Stimulated activated naive CD4-positive, alpha-beta T cell treated with Interleukin-2 at 50 U/mL for 16 hours (primary cell): ENCODE results near the gene MYO5B.
"Not testable (repeated sequence)": the region's sequence is repeated elsewhere in the genome, so short reads cannot be mapped to it uniquely, and the experiment has no call there.

Experiments used
- DNase-seq: peaks from one replicate; lab custom pipeline; 2025; lab: John Stamatoyannopoulos, UW

MYO5B gene

GRCh38 chr18:49853011-49853410, 341.9 kb downstream of the MYO5B start:
- DNase-seq = no peak

DNA sequence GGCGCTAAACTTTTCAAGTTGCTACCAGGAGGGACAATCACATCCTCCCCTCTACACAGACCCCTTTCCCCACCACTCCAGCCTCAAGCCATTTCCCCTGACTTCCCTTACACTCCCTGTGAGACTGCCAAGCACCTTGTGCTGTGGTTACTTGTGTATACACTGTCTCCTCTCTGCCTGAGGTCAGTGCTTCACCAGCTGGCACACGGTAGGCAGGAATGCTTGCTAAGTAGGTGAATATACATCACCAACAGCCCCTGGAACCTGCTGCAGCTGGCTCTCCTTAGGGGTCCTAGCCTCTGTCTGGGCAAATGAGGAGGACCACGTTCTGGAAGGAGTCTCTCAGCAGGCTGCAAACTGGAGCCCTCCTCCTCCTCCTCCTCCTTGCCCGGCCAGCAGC, 343.3 kb downstream of the MYO5B start:
- no peak for DNase-seq

GRCh38 chr18:49850636-49851035, 344.3 kb downstream of the MYO5B start:
- DNase-seq = no peak

DNA sequence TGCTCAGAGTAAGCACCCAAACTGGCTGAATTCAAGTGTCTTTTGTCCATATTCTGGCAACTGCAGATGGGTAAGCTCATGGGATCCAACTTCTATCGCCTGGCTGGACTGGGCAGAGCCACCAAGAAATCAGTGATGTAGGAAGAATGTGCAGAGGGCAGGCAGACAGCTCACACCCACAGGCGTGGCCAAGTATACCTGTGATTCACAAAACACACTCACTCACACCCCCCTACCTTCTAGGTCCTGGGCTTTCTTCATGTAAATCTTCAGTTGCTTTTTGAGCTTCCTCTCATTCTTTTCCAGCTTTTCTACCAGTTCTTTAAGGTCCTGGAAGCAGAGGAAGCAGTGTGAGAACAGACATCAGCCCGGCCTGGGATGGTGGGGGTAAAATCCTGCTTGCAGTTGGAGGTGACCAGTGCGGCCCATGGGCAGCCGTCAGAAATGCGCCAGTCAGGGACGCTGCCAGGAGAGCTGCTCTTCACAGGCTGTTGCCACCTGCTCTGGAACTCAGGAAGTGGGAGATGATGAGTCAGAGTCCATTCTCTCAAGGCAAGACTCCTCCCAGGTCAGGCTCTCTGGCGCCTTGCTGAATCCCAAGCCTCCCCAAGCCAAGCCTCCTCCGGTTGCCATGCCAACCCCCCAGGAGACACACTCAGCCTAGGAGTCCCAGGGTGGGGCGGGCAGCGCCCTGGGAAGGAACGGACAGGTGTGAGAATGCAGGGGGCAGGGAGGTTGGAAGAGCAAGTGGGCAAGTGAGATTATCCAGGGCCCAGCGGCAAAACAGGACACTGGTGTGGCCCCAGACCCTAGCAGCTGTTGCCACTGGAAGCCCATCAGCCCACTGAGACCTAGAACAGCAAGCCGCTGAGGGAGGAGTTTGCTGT, 345.4 kb downstream of the MYO5B start:
- no peak for DNase-seq

GRCh38 chr18:49848115-49848514, 346.8 kb downstream of the MYO5B start:
- no peak for DNase-seq

DNA sequence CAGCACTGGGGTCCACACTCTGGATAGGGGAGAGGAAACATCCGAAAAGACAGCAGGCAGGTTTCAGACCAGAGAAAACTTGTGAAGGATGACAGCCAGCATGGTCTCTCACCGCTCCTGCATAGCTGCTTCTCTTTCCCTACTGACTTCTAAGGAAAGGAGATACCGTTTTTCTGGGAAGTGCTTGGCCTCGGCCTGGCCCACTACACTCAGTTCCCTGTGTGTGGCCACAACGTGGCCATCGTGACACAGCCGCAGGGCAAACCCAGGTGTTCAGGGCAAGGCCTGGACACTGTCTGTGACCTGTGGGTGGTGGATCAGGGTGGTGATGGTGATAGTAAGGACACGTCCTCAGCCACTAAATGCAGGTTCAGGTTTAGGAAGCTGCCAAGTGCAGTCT, 347.4 kb downstream of the MYO5B start:
- no peak for DNase-seq

- no peak for DNase-seq
Measured at GRCh38 chr18:49846718-49847470, 348.1 kb downstream of the MYO5B start.

DNA sequence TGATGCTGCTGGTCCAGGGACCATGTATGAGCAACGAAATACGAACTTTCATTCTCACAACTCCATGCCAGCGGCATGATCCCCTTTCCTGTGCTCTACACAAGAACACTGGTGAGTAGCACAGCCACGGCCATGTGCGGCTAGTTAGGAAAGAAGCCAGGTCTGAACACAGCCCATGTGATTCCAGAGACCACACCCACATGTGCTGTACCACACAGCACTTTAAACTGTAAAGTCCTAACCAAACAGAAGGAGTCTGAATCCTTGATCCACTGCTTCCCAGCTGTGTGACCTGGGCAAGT, 348.6 kb downstream of the MYO5B start:
- DNase-seq = no peak

GRCh38 chr18:49845629-49846360, 349.2 kb downstream of the MYO5B start:
- DNase-seq = no peak

- DNase-seq = no peak
Measured at GRCh38 chr18:49844903-49845302, 350.0 kb downstream of the MYO5B start.

GRCh38 chr18:49843778-49844625, 350.9 kb downstream of the MYO5B start:
- DNase-seq = no peak

DNA sequence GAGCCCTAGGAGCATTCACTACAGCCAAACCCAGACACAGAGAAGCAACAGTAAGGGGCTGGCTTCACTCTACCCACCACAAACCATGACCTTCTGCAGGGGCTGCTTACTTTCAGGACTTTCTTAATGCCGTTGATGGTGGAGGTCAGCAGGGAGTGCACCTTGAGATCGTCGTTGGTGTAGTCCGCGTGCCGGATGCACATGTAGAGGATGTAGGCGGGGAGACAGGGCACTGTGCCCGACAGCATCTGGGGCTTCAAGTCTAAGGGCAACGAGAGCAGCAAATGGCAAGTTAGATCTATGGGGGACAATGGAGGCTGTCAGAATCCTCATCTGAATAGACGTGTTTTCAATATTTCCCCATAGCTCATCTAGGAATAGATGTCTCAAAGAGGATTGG, 351.8 kb downstream of the MYO5B start:
- no peak for DNase-seq

- no peak for DNase-seq
Measured at GRCh38 chr18:49842656-49843055, 352.3 kb downstream of the MYO5B start.

GRCh38 chr18:49841236-49842217, 353.4 kb downstream of the MYO5B start:
- DNase-seq = no peak

- DNase-seq = no peak
Measured at GRCh38 chr18:49839012-49839411, 355.9 kb downstream of the MYO5B start.

- DNase-seq = no peak
Measured at GRCh38 chr18:49838381-49838780, 356.6 kb downstream of the MYO5B start.

- DNase-seq = no peak
Measured at GRCh38 chr18:49837889-49838288, 357.1 kb downstream of the MYO5B start.

- not testable (repeated sequence) for DNase-seq
Measured at GRCh38 chr18:49837316-49837835, 357.6 kb downstream of the MYO5B start.

- DNase-seq = no peak
Measured at GRCh38 chr18:49835405-49835804, 359.5 kb downstream of the MYO5B start.

- no peak for DNase-seq
Measured at GRCh38 chr18:49834258-49834657, 360.7 kb downstream of the MYO5B start.
